Ovary (tissue), 9 donors: ENCODE data around the gene YTHDF1. TPM values are rescaled to one million over a fixed set of nuclear protein-coding genes. Genes with fewer than 3 reads are reported as not detected.

ENCODE experiments used
- DNase-seq, 5 donors: peaks; one replicate each; pipeline ENCODE4 v3.0.0-alpha.2; 2019 to 2020
- H3K27ac ChIP-seq, 2 donors: fragments of 200-600 bp; one replicate each; pipeline versions ENCODE4 v1.5.1 to v1.8.0; 2019 to 2022
- H3K27me3 ChIP-seq: fragments of 200-600 bp; one replicate; pipeline ENCODE4 v1.8.0; 2022
- H3K36me3 ChIP-seq: fragments of 200-600 bp; sonication (generic); one replicate; pipeline ENCODE4 v1.5.1; 2019
- H3K4me1 ChIP-seq: one replicate; pipeline ENCODE4 v1.8.1; 2013; ENCODE audit warnings: mild to moderate bottlenecking, moderate library complexity; ENCODE audit not compliant: insufficient read depth
- H3K4me3 ChIP-seq: fragments of 200-600 bp; sonication (generic); one replicate; pipeline ENCODE4 v1.5.1; 2017
- H3K9me3 ChIP-seq, 2 donors: fragments of 200-600 bp in 1 of 2; sonication (generic) in 1 of 2; one replicate each; pipeline versions ENCODE4 v1.5.1 to v1.8.1; 2013 to 2019; ENCODE audit warnings: mild to moderate bottlenecking in 1 of 2, moderate library complexity in 1 of 2
- EP300 ChIP-seq: sonication (generic); formaldehyde crosslinking; IDR thresholded peaks from one replicate; pipeline ENCODE4 v1.6.1; 2017; ENCODE audit warnings: antibody characterized with exemption
- POLR2A ChIP-seq: fragments of 450-650 bp; IDR thresholded peaks from one replicate; pipeline ENCODE4 v1.6.1; 2017; ENCODE audit warnings: antibody characterized with exemption, mild to moderate bottlenecking, moderate library complexity
- WGBS, 3 donors: extraction: QIAGEN DNeasy Blood & Tissue Kit in 1 of 3; methylation state at CpG; one replicate each; pipeline versions ENCODE4 v1.1.5 to v1.1.7; 2013 to 2017; 5-methylcytosine and 5-hydroxymethylcytosine counted together
- intact Hi-C, 4 donors: fragments of 100-400 bp; cut with DNase I; formaldehyde crosslinking; loops; one replicate each; pipeline versions ENCODE4 v1.11.0 to v1.15.1; 2022 to 2023
- polyA plus RNA-seq, 2 donors: library from polyadenylated mRNA; stranded (reverse); fragments of 200-250 nt in 1 of 2; fragments of 350-450 nt in 1 of 2; fragmentation: Illumina TruSeq in 1 of 2; extraction: RNeasy Lipid Tissue Mini Kit (QIAGEN cat#74804) in 1 of 2; gene quantifications; one replicate each; pipeline ENCODE4 v1.2.3, GENCODE V29; 2013 to 2014
- total RNA-seq, 7 donors: library from RNA; depleted of rRNA in 2 of 7; stranded (reverse); fragments of >200 nt in 2 of 7; fragmentation: NEBNext Ultra II Directional in 3 of 7; extraction: Animal tissue kit (Norgen Biotek cat#: 25700) in 3 of 7; gene quantifications; one replicate each; pipeline versions ENCODE4 v1.1.0 to v1.2.4, GENCODE V29; 2016 to 2023
- TF ChIP-seq, protein P1 (sequence below), 3 donors: fragments of 450-650 bp in 2 of 3; fragments of 200-600 bp in 1 of 3; IDR thresholded peaks; one replicate each; pipeline versions ENCODE4 v1.5.1 to v1.8.0; 2016 to 2022; ENCODE audit warnings: antibody characterized with exemption in 3 of 3, mild to moderate bottlenecking in 1 of 3
- donor health status: DM: no; HTN: no; CAD: no; lungs with moderate emphysema.
- donor health status: DM: no; HTN: no; CAD: no.
- donor health status: Bipolar disorder and iron deficiency.
- donor health status: DM: yes; HTN: yes; CAD: no.
- donor health status: DM: no; HTN: no; CAD: no.
- donor health status: DM: yes; HTN: yes; CAD: no.

YTHDF1 gene
- total and polyA plus RNA-seq, 9 donors: 17.0 to 39.4 (median 30.5) TPM

DNA sequence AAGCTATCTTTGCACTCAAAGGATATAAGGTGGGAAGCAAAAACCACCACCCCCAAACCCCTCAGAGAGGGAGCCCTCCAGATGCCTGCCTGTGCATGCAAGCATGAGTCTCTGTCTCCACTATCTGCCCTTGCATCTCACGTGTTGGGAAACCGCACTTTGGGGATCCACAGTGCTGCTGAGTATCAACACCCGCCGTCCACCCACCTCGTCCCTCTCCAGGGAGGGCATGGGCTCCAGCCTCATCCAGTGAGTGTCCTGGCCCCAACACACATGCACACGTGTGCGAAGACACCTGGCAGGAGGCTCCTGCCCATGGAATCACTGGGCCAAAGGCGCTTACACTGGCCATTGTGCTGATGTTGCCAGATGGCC lies 3.5 kb upstream of the YTHDF1 start:
- Histone ChIP-seq H3K27ac (no peak overlapping the region), H3K4me1 (peaks cover 6% of the 10 kb centered on the region), H3K27me3 (no peaks in the 10 kb centered on the region), H3K4me3 (no peak overlapping the region), H3K9me3 (no peaks in the 10 kb centered on the region), H3K36me3 (no peaks in the 10 kb centered on the region)
- TF ChIP-seq, protein P1, sequence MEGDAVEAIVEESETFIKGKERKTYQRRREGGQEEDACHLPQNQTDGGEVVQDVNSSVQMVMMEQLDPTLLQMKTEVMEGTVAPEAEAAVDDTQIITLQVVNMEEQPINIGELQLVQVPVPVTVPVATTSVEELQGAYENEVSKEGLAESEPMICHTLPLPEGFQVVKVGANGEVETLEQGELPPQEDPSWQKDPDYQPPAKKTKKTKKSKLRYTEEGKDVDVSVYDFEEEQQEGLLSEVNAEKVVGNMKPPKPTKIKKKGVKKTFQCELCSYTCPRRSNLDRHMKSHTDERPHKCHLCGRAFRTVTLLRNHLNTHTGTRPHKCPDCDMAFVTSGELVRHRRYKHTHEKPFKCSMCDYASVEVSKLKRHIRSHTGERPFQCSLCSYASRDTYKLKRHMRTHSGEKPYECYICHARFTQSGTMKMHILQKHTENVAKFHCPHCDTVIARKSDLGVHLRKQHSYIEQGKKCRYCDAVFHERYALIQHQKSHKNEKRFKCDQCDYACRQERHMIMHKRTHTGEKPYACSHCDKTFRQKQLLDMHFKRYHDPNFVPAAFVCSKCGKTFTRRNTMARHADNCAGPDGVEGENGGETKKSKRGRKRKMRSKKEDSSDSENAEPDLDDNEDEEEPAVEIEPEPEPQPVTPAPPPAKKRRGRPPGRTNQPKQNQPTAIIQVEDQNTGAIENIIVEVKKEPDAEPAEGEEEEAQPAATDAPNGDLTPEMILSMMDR (IDR thresholded peaks at IDR 0.05): no peak
- no peak for TF ChIP-seq POLR2A
- DNase-seq: no peak
- intact Hi-C loops: no loop called here
- WGBS, 3 donors: 63 to 69% (median 65%) methylated on average over 8 of the region's 8 CpGs

DNA sequence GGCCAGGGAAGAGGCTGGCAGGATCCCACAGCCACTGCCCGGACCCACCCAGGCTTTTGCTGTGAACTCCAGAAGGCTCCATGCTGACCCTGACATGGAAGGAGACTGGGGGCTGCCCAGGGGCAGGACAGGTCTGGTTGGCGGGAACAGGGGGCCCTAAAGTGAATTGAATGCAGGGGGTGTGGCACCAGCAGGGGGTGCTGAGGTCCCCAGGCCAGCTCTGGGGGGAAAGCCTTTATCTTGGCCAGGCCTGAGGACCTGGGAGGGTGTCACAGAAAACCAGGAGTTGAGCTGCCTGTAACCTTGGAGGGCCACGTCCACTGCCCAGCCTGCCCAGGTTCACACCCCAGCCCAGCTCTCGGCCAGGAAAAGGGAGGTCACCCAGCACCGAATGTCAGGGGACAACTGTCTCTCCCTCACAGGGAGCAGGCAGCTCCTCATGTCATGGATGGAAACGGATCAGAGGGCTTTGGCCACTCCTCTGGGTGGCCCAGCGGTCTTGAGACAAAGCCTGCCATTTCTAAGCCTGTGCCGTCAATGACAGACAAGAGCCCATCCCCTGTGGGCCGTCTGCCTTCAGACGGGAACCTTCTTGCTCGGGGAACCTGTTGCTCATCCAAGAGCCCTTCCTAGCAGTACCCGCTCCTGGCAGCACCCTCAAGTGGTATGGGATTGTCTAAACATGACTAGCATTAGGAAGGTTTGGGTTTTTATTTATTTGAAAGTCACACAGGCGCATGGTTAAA lies 2.9 kb upstream of the YTHDF1 start:
- Histone ChIP-seq H3K27ac (no peak overlapping the region), H3K9me3 (no peaks in the 10 kb centered on the region), H3K36me3 (no peaks in the 10 kb centered on the region), H3K4me3 (no peak overlapping the region), H3K4me1 (peaks cover 6% of the 10 kb centered on the region), H3K27me3 (no peaks in the 10 kb centered on the region)
- DNase-seq: no peak
- intact Hi-C loops: no loop called here
- 63 to 71% (median 70%) methylated on average over 13 of the region's 13 CpGs for WGBS, 3 donors
- TF ChIP-seq POLR2A: no peak
- no peak for TF ChIP-seq EP300
- TF ChIP-seq, protein P1 (IDR thresholded peaks at IDR 0.05): no peak

DNA sequence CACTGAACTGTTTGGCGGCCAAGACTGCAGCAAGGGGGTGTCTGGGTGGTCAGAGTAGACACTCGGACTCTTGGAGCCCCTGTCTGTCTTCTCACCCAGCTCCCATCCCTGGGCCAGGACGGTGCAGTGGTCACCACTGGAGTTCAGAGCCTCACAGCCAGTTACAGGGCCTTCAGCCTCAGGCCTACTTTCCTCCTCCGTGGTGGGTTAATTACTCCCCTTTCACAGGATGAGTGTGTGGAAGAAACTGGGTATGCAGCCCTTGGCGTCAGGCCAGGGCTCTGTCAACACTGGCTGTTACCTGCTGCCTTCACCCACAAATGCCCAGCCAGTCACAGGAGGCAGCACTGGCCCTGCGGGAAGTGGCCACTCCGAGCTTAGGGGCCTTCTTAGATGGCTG lies 1.8 kb upstream of the YTHDF1 start:
- Histone ChIP-seq H3K36me3 (no peaks in the 10 kb centered on the region), H3K27ac (no peak overlapping the region), H3K27me3 (no peaks in the 10 kb centered on the region), H3K4me1 (peaks cover 6% of the 10 kb centered on the region), H3K9me3 (no peaks in the 10 kb centered on the region), H3K4me3 (no peak overlapping the region)
- WGBS, 3 donors: 76% methylated on average over 7 of the region's 7 CpGs
- peak in 2 of 5 donors; percentile 44 for DNase-seq
- intact Hi-C loops: no loop called here
- TF ChIP-seq, protein P1 (IDR thresholded peaks at IDR 0.05): no peak
- TF ChIP-seq POLR2A (no peak), EP300 (no peak)

DNA sequence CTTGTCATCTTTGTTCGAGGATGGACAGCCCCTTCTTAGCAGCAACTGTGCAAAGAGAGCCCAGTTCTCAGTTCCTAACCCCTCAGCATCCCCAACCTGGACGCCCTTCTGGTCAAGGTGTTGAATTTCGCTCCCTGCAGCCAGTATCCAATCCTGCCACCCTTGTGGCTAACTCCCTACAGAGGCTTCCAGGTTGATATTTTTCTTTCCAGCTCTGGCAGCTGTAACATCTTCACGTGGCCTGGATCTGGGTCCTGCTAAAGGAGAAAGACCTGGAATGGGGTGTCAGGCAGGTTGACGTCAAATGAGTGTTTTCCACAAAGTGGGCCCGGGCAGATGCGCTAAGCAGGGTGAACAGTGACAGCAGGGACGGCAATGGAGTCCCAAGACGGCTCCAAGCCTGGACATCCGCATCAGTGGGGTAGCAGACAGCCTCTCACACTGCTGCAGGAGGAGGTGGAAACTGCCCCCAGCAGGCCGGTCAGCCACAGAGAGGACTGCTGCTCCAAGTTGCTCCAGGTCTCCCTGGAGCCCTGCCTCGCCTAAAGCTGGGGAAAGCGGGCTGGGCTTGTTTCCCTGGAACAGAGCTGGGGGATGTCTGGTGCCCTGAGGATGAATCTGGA lies 1.0 kb upstream of the YTHDF1 start:
- Histone ChIP-seq H3K36me3 (no peaks in the 10 kb centered on the region), H3K27me3 (no peaks in the 10 kb centered on the region), H3K4me3 (peak overlapping the region; percentile 94), H3K4me1 (peaks cover 6% of the 10 kb centered on the region), H3K9me3 (no peaks in the 10 kb centered on the region), H3K27ac (peak overlapping the region in 1 of 2 donors; percentile 35)
- intact Hi-C loops: no loop called here
- TF ChIP-seq EP300 (no peak), POLR2A (no peak)
- TF ChIP-seq, protein P1 (IDR thresholded peaks at IDR 0.05): no peak
- WGBS, 3 donors: 72 to 83% (median 74%) methylated on average over 12 to 13 of the region's 13 CpGs
- no peak for DNase-seq
